ENCODE data around the gene LIFR.

Gene LIFR

DNA sequence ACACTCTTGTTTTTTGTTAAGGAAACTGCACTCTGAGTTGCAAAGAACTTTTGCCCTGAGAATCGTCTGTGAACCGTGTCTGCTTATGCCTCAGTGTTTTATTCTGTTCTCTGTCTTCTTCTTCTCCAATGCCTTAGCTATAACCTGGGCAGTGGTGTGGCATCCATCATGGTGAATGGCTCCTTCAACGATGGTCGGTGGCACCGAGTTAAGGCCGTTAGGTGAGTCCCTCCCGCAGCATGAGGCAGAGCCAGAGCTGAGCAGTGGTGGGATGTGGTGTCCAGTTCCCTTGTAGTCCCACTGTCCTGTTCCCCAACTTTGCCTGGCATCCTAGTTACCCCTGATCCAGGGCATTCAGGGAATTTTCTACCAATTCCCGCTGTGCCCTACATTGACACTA, 98.3 kb downstream of the LIFR start:
- no peak for DNase-seq

DNA sequence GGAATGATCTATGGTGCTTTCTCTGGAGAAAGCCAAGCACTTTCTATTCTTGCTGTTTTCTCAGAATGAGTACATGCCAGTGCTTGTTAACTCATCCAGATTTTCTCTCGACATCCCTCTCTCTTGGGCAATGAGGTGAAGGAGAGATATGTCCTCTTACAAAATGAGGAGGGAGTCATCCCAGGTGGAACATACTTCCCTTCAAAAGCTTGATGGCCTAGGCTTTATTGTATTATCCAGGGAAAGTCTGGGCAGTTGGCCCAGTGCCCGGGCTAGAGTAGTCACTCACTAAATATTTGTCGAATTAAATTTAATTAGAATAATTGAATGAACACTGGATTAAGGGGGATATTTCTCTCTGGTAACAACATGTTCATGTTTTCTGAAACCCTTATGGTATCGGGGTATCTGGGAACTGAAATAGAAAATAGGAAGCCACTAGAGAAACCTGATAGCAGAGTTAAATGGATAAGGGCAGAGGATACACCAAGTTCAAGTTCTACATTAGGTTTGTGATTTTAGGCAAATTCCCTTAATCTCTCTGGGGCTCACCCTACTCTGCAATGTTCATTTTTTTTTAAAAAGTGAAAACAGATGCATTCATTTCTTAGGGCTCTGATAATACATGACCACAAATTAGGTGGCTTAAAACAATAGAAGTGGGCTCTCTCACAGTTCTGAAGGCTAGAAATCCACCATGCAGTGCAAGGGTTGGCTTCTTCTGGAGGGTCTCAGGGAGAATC, 99.6 kb downstream of the LIFR start:
- DNase-seq: no peak

DNA sequence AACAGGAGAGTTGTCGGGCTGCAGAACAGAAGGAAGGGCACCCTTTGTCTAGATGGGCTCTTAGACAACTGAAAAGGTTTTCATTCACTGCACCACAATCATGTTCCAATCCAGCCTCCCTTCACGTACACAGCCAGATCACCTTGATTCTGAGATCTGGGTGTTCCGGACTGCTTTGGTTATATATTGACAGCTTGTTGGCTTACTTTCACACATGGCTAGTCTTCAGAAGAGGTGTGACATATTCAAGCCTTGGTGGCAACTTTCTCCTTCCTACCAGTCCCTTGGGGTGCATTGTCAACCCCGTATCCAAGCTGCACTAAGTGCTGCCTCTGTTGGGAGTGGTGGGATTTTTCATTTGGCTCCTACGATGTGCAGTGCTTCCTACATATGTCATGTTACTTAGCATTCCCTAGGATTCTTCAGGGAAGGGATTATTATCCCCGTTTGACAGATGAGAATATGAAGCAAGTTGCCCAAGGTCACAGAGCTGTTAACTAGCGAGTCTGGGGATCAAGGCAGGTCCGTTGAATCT, 100.6 kb downstream of the LIFR start:
- no peak for DNase-seq

DNA sequence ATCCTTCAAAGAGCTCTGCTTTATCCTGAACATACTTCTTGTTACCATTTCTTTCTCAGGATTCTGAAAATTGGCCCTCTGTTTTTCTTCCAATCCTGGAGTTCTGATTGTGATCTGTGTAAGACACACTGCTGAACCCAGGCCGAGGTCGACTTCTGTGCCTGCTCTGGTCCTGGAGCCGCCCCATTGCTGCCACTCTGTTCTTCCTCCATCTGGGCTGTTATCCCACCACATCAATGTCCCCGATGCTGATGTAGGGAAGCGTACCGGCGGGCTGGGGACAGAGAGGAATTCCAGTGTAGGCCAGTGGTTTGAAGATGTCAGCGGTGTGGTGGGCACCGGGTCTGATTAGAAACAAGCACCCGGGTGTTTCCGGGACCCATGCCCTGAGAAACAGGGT, 102.5 kb downstream of the LIFR start:
- DNase-seq: no peak

DNA sequence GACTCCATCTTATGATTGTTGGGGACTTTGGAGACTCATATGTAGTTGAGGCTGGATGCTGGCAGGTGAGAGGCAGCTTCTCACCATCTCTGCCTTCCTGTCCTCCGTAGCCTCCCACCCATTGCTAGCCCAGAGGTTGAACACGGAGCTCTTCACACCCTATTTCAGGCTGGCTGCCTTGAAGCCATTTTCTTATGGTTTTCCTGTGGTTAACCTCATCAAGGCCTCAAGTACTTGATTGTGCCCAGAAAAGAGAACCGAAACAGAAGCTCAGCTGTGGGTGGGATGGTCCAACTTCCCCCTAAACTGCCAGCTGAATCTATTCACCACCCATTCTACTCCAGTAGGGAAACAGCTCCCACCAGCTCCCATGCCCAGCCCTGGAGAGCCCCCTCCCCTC, 102.9 kb downstream of the LIFR start:
- DNase-seq: peak; percentile 6

DNA sequence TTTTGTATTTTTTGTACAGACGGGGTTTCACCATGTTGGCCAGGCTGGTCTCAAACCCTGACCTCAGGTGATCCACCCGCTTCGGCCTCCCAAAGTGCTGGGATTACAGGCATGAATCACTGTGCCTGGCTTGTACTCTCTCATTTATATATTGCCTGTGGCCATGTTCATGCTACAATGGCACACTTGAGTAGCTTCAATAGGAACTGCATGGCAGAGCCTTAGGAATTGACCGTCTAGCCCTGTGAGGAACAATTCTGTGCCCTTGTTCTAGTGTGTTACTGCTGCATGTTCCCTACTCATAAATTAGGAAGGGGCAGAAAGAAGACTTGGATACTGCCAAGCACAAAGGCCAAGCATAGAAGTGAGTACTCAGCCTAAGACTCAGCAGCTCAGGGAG, 104.2 kb downstream of the LIFR start:
- DNase-seq: no peak

DNA sequence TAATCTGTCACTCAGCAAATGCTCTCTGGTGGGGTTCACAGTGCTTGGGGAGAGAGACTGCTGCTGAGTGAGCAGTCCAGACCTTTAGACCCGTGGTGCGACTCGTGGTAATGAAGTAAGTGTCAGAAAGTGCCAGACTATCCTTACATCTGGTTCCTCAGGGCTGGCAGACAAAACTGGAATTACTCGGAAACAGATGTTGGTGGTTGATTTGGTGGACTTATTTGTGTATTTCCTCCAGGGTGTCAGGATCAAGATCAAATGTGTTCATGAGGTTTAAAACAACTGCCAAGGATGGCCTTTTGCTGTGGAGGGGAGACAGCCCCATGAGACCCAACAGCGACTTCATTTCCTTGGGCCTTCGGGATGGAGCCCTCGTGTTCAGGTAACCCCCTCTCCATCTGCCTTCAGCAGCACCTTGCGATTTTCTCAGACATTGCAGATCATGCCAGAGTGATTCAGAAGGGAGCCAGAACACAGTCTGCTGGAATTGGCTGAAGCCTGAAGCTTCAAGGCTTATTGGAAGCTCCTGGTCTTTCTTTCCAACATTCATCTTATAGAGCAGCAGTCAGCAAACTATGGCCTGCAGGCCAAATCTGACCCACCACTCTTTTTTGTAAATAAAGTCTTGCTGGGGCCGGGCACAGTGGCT, 105.2 kb downstream of the LIFR start:
- DNase-seq: no peak

DNA sequence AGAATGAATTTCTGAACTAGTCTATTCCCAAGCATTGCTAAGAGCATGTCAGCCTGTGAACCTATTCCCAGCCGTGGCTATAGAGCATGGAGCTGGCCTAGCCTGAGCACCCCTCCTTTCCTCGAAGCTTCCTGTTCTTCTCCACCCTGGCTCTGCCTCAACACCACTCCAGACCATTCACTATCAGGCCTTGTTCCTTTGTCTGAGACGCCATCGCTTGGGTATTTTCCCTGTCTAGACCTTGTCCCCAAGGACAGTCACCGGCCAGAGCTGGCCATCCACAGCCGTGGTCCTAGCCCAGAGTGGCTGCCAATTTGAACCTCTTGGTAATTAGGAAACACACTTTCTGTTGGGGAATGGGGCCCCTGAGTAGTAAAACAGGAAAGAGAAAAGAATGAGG, 105.8 kb downstream of the LIFR start:
- DNase-seq: no peak

DNA sequence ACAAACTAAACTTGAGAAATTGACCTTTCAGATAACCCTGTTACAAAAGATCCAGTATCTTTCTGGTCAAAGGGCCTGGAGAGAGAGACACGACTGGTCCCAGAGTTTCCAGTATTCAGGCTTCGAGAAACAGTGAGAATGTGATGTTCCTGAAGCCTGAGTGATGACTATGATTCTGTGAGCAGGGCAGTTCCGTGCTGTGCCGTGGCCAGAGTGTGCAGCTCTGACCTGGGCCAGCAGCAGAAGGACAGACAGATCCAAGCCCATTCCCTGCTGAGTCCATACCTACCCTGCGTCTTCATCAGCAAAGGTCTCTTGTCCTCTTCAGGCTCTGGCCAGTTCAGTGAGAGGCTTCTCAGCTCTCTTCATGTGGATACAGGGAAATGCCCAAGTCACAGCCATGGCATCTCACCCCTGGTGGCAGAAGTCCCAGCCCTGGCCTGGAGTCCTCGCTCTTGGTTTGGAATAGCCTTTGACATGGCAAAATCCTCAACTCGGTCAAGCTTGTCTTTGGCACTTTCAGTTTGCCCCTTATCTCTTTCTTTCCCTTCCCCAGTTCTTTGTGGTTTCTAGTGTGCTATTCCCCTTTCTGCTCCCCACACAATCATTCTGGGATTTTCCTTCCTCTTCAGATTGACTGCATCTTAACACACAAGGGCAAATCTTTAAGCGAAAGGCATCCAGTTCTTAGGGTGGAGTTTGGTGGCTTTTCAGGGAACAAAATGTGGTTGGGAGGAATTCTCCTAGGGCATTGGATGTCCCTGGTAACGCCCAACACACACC, 107.7 kb downstream of the LIFR start:
- DNase-seq: no peak

DNA sequence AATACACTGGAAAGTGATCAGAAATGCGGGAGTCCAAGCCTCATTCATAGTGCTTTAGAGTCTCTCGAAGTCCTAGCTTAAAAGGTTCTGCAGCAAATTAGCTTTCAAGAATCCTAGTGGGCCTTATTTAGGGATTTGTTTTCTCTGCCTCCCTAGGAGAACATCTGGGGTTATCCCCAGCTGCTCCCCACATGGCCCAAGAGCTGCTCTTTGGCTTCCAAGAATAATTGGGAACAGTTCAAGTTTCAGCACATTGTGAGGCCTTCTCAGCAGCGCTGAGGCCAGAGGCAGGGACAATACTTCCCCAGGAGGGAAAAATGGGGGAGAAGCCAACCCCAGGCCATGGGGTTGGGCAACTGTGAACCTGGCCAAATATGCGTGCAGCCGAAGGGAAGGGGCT, 108.7 kb downstream of the LIFR start:
- no peak for DNase-seq

DNA sequence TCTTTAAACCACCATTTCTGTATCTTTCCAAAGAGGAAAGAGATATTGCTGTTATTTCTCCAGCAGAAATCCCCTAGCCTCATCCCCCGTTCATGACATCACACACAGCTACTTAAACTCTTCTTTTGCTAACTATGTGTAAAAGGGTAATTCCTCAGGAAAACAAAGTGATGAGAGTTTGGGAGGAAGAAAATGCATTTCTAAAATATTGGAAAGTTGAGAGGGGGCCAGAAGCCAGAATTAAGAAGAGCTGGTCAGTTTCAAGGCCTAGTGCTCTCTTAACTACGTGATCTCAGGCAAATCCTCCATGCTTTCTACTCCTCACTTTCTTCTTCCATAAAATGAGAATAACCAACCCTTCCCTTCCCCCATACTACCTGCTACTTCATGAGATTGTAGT, 109.4 kb downstream of the LIFR start:
- no peak for DNase-seq

DNA sequence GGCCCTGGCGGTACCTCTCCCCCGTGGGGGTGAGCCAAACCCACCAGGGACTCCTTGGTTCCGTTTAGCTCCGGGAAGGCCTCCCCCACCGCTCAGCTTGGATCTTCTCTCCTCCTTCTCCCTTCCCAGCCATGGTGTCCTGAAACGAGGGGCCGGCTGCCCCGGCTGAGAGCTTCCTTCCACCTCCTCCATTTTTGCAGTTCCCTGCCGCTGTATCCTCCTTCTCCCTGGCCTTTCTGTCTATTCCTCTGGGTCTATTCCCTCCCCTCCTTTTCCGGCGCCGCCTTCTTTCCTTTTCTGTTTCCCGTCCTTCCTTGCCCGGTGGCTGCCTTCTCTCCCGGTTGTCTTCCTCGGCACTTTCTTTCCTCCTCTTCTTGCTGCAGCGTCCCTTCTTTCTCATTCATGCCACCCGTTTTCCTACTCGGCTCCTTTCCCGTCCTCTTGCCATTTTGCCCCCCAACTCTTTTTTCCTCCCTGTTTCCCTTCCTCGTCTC, 110.4 kb downstream of the LIFR start:
- no peak for DNase-seq

DNA sequence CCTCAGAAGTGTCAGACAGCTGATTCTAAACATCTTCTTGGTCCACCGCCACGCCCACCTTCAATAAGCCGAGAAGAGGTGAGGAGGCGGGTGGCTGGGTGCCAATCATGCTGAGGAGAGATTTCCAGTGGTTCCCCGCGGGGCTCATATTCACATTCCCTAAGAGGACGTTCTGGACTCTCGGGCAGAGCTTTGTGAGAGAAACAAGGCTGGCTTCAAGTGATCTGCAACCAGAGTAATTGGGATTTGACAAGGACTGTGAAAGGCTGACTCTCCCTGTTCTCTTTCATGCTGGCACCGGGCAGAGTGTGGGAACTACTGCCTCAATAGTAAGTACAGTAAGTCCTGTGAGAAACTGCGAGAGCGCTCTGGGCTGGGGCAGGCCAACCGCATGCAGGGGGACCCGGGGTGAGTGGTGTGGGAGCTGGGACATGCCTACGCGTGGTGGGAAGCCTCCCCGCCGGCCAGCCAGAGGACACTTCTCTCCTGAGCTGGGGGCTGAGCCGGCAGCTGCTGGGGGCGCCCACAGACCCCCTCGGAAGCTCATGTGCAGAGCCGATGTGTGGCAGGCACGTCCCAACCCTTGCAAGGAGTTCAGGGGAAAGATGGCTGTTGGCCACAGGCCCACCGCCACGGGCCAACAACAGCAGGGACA, 110.9 kb downstream of the LIFR start:
- no peak for DNase-seq

DNA sequence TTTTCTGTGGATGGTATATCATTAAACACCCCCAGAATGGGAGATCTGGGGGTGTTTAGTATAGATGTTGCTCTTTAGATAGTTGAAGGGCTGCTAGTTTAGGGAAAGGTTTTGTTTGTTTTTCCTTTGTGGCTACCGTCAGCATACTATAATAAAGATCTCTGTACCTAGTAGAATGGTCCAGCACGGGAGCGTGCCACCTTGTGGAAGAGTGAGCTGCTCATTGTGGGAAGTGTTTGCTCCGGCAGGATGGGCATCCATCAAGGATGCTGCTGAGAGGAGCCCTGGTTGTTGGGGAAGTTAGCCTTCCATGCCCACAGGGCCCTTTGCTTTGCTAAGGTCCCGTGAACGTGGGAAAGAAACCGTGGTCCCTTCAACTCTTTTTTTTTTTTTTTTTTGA, 113.1 kb downstream of the LIFR start:
- DNase-seq: no peak

DNA sequence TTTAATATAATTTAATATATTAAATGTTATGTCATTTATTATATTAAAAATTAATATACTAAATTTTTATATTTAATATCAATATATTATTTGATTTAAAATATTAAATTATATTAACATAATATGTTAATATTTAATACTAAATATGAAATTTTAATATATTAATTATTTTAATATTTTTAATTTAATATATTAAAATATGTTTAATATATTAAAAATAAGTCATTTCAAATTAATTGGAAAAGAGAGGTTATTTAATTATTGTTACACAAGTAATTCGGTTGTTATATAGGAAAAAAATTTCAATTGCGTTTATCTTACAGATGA, 114.2 kb downstream of the LIFR start:
- DNase-seq: no peak

DNA sequence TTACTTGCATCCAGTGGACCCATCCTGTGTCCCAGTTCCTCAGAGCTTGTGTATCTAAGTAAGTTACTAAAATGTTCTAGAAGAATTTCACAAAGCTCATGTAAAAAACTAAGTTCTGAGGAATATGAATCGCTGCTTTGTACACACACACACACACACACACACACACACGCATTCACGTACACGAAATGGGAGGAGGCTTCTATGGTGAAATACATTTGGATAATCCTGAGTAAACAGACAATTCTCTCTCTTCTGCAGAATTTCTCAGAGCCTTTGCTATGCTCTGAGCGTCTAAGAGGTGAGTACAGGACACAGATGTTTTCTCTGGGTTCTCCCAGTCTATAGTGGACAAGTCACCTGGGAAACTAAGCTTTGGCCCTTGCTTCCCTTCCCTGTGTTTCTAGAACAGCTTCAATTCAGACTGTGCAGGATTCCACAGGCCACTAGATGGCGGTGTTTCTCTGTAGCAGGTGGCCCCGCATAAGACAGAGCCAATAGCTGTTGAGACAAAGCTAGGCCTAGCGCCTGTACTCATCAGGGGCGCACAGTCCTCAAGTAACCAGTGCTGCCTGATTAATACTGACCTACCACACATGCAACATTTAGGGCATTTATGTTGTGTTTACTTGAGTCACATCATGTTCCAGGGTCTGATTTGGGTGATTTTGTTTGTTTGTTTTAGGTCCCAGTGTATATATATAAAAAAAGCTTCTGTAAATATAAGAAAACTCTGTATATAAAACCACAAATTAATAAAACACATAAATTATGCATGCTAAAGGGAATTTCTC, 114.8 kb downstream of the LIFR start:
- DNase-seq: peak; percentile 85

DNA sequence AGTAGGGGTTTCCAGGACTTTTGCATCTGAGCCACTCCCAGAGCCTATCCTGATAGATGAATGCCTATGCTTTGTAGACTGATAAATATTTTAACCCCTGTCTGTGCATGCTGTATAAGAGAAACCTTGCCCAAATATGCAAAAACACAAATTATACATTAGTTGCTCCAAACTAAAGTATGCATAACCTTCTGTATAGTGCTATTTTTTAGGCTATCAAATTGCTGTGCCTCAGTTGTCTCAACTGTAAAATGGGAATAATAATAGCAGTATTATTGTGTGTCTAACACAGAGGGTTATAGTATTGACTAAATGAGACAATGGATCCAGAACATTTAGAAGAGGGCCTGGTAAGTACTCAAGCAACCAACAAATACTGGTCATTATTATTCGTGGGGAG, 117.7 kb downstream of the LIFR start:
- DNase-seq: no peak

DNA sequence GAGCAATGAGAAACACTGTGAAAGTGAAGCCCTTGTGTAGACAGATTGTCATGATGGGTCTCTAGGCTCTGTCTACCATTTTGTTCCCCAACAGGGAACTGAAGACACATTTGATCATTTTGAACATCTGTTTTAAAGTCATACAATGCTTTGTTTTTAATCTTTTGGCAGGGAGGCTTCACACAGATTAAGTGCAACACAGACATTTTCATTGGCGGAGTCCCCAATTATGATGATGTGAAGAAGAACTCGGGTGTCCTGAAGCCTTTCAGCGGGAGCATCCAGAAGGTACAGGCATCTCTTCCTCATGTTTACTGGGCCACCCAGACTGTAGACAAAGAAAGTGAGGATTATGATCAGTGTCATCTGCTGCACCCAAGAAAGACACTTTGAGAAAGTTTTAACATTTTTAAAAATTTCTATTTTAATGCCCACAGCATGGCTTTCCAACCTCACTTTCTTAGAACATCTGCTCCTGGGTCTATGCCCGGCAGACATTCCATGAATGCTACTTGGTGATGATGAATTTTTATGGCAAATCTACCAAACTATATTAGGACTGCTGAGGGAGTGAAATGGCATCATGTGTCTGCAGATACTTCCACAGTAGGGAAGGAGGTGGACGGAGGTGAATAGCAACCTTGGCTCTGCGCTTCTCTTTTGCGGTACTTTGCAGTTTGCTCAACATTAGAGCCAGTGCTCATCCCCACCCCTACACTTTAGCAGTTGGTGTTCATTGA, 121.3 kb downstream of the LIFR start:
- no peak for DNase-seq

DNA sequence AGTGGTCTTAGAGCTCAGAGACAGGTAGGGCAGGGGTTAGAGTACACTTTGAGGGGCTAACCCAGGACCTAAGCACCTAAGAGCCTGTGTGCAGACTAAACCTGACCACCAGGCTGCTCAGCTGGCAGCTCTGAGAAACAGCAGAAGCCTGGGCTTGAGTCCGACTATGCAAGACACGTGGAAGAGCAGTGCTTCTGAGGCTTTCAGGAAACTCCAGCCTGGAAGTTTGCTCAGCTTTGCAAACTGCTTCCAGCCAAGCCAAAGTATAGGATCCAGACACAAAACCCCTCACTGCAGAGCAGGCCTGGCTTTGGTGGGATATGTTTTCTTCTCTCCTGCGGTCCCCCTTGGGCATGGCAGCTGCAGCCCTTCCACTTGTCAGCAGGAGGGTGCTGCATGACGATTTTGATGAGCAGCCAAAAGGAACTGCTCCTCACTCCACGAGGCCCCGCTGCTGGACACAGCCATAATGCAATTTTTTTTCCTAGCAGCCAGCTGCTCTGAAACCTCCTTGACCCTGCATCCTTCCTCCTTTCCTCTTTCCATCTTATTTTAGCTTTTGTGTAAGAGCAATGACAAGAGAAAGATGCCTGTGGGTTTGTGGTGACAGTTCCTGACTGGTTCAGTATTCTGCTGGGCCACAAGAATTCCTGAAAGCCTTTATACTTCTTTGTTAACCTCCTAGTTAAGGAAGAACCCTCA, 123.1 kb downstream of the LIFR start:
- no peak for DNase-seq

DNA sequence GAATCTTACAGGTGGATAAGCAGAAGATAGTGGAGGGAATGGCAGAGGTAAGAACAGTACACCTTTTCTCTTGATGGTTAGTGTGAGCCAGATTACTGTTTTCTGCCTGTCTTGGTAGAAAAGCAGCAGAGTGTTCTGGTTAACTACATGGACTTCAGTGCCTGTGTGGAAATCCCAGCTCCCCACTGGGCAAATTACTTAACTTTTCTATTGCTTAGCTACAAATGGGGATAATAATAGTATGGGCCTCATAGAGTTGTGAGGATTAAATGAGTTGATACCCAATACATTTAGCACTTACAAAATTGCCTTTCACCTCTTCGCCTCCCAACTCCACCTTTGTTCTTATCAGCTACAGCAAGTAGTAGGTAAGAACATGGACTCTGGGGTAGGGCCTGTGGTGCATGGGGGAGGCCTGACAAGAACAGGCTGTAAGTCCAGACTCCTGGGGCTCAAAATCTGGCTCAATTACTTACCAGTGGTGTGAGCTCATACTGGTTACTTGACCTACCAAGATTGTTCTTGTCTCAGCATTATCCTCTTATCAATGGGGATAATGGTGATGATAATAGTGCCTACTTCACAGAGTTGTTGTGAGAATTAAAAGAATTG, 125.1 kb downstream of the LIFR start:
- no peak for DNase-seq

Measured in hematopoietic multipotent progenitor cell treated with erythropoietin and hydrocortisone succinate and interleukin-3 and kit ligand, for 8 days (in vitro differentiated cells).